Measurements from ENCODE around the gene MRPS6. TPM values are rescaled to one million over a fixed set of nuclear protein-coding genes. Genes with fewer than 3 reads are reported as not detected.

Gene MRPS6
- total RNA-seq, 1 experiment from 2014 or later, result 55.1 TPM

- Histone ChIP-seq H3K4me2 (ENCODE audit: low read length) (no peak overlapping the region), H3K36me3 (ENCODE audit: control insufficient read depth in 1 of 2, insufficient read depth in 2 of 2, low read length in 2 of 2) (peaks cover 0 to under 1% of the 10 kb centered on the region in 2 experiments; a peak in 1 of 4 replicates), H3K27ac (ENCODE audit: low read depth, low read length) (no peak overlapping the region), H3K27me3 (ENCODE audit: insufficient read depth, low read length) (no peaks in the 10 kb centered on the region), H3K9me3 (ENCODE audit: control insufficient read depth in 1 of 2, insufficient read depth in 1 of 2, low read depth in 1 of 2, low read length in 2 of 2) (no peaks in the 10 kb centered on the region), H3K79me2 (ENCODE audit: insufficient read depth, low read length) (peaks cover 70% of the 10 kb centered on the region), H3K4me1 (ENCODE audit: control insufficient read depth in 1 of 2, insufficient read depth in 2 of 2, low read length in 2 of 2) (peaks cover 14 to 18% of the 10 kb centered on the region in 2 experiments; a peak in 3 of 4 replicates), H4K20me1 (ENCODE audit: insufficient read depth) (no peaks in the 10 kb centered on the region), H3K9ac (ENCODE audit: low read length) (no peak overlapping the region), H2AFZ (ENCODE audit: low read depth, low read length, poor library complexity, severe bottlenecking) (no peak overlapping the region), H3K9me2 (ENCODE audit: insufficient read depth) (no peaks in the 10 kb centered on the region), H3K4me3 (replicated peaks in 1 of 2; ENCODE audit: low read depth in 1 of 2, low read length in 2 of 2) (no peak overlapping the region)
- ChIA-PET CTCF (no interaction called here), POLR2A (no interaction called here), RAD21 (ENCODE audit: low non-redundant PET in 1 of 2, low total read pairs in 2 of 2, uncharacterized antibody in 2 of 2, unreplicated experiment in 2 of 2) (no interaction called here)
- TF ChIP-seq CBX3 (IDR thresholded peaks at IDR 0.05; ENCODE audit: low read depth), result no peak
- ATAC-seq (no peak), DNase-seq (ENCODE audit: low read depth, low spot score) (no peak)
- BruUV-seq (replicated peaks), result no TSS peak
- intact Hi-C loops (cut with micrococcal nuclease), result no loop called here
Observed at GRCh38 chr21:34131586-34131985, 58.2 kb downstream of the MRPS6 start.

- no peaks in the 10 kb centered on the region for H4K20me1 ChIP-seq (ENCODE audit: insufficient read depth)
- peaks cover 14 to 18% of the 10 kb centered on the region in 2 experiments; a peak in 3 of 4 replicates for H3K4me1 ChIP-seq (ENCODE audit: control insufficient read depth in 1 of 2, insufficient read depth in 2 of 2, low read length in 2 of 2)
- H3K4me2 ChIP-seq (ENCODE audit: low read length), result no peak overlapping the region
- H3K4me3 ChIP-seq (replicated peaks in 1 of 2; ENCODE audit: low read depth in 1 of 2, low read length in 2 of 2), result no peak overlapping the region
- TF ChIP-seq ATF3 (IDR thresholded peaks at IDR 0.05), result no peak
- no peak for TF ChIP-seq ZBTB33 (IDR thresholded peaks at IDR 0.05; ENCODE audit: extremely low read depth, insufficient replicate concordance, low read length)
- no peak for TF ChIP-seq ZFX (IDR thresholded peaks at IDR 0.05)
- TF ChIP-seq ZNF274 (IDR thresholded peaks at IDR 0.05; ENCODE audit: low read depth, low read length), result no peak
- TF ChIP-seq POLR2A (IDR thresholded peaks at IDR 0.05; ENCODE audit: borderline replicate concordance, extremely low read depth, insufficient read depth, insufficient read length), result no peak
- no peak for TF ChIP-seq REST (IDR thresholded peaks at IDR 0.05; ENCODE audit: low read depth)
- TF ChIP-seq FOSL1 (IDR thresholded peaks at IDR 0.05; ENCODE audit: low read depth), result no peak
- TF ChIP-seq RAD21 (IDR thresholded peaks at IDR 0.05; ENCODE audit: low read depth), result no peak
- no peak for TF ChIP-seq JUND (IDR thresholded peaks at IDR 0.05)
- no peak for TF ChIP-seq EZH2phosphoT487 (IDR thresholded peaks at IDR 0.05; ENCODE audit: borderline replicate concordance)
- TF ChIP-seq ELF1 (IDR thresholded peaks at IDR 0.05; ENCODE audit: borderline replicate concordance, low read depth), result no peak
- no peak for TF ChIP-seq SIN3A (IDR thresholded peaks at IDR 0.05; ENCODE audit: low read depth)
- H3K9me3 ChIP-seq (ENCODE audit: control insufficient read depth in 1 of 2, insufficient read depth in 1 of 2, low read depth in 1 of 2, low read length in 2 of 2), result no peaks in the 10 kb centered on the region
- H3K36me3 ChIP-seq (ENCODE audit: control insufficient read depth in 1 of 2, insufficient read depth in 2 of 2, low read length in 2 of 2), result no peaks in the 10 kb centered on the region
- ChIA-PET RAD21 (ENCODE audit: low non-redundant PET in 1 of 2, low total read pairs in 2 of 2, uncharacterized antibody in 2 of 2, unreplicated experiment in 2 of 2) (no interaction called here), CTCF (no interaction called here), POLR2A (no interaction called here)
- DNase-seq (ENCODE audit: low read depth, low spot score) (no peak), ATAC-seq (no peak)
- no peak overlapping the region for H3K9ac ChIP-seq (ENCODE audit: low read length)
- intact Hi-C loops (cut with micrococcal nuclease), result no loop called here
- H2AFZ ChIP-seq (ENCODE audit: low read depth, low read length, poor library complexity, severe bottlenecking), result no peak overlapping the region
- no TSS peak for BruUV-seq (replicated peaks)
- no peaks in the 10 kb centered on the region for H3K9me2 ChIP-seq (ENCODE audit: insufficient read depth)
- H3K79me2 ChIP-seq (ENCODE audit: insufficient read depth, low read length), result peaks cover 71% of the 10 kb centered on the region
- H3K27me3 ChIP-seq (ENCODE audit: insufficient read depth, low read length), result no peaks in the 10 kb centered on the region
- H3K27ac ChIP-seq (ENCODE audit: low read depth, low read length), result no peak overlapping the region
Observed at GRCh38 chr21:34132202-34132601, 58.8 kb downstream of the MRPS6 start.
